ENCODE data around the gene TEX19.

DNA sequence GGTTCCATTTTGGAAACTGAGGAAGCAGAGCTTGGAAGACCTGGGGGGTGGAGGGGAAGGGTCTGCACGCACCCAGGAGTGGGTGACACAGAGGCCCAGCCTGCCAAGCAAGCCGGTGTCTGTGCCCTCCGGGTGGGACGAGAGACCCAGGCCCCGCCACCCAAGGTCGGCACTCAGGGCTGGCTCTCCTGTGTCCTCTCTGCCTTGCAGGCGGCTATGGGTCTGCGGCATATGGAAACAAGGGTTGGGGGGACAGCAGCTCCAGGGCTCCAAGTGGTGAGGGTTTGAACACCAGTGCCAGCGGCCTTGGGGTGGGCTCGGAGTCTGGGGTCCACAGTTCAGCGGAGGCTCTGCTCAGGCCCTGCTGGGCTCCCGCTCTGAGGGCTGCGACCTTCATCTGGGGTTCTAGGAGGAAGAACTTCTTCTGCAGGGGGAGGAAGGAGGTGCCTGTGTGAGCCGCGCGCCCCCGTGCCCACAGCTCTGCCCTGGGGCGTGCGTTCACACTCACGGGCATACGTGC lies 37.0 kb upstream of the TEX19 start:
- TF ChIP-seq, protein P1, sequence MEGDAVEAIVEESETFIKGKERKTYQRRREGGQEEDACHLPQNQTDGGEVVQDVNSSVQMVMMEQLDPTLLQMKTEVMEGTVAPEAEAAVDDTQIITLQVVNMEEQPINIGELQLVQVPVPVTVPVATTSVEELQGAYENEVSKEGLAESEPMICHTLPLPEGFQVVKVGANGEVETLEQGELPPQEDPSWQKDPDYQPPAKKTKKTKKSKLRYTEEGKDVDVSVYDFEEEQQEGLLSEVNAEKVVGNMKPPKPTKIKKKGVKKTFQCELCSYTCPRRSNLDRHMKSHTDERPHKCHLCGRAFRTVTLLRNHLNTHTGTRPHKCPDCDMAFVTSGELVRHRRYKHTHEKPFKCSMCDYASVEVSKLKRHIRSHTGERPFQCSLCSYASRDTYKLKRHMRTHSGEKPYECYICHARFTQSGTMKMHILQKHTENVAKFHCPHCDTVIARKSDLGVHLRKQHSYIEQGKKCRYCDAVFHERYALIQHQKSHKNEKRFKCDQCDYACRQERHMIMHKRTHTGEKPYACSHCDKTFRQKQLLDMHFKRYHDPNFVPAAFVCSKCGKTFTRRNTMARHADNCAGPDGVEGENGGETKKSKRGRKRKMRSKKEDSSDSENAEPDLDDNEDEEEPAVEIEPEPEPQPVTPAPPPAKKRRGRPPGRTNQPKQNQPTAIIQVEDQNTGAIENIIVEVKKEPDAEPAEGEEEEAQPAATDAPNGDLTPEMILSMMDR (IDR thresholded peaks at IDR 0.05; ENCODE audit: low read length): no peak
- TF ChIP-seq EZH2 (IDR thresholded peaks at IDR 0.05; ENCODE audit: borderline replicate concordance, low read length): no peak

All from OCI-LY1 (cell line).